K562 (cell line): Measurements from ENCODE around the gene PDRG1.

ENCODE experiments used
- BRCA1 ChIP-seq, 2 experiments: fragments of 450-650 bp in 1 of 2; sonication (generic) in 1 of 2; formaldehyde crosslinking in 1 of 2; IDR thresholded peaks; 2 replicates each; pipeline versions ENCODE4 v1.5.0 to v1.6.1; 2017 to 2020; ENCODE audit warnings: mild to moderate bottlenecking in 1 of 2, missing genetic modification reagents in 1 of 2
- CTCF ChIP-seq, 3 experiments: IDR thresholded peaks in 2 of 3; conservative IDR thresholded peaks in 1 of 3; 2 replicates each; pipeline ENCODE4 v1.5.1; 2011 to 2012; ENCODE audit warnings: low read length in 3 of 3, mild to moderate bottlenecking in 3 of 3, control low read depth in 2 of 3, improper control_type of control experiment in 1 of 3, inconsistent platforms in 1 of 3, low read depth in 1 of 3, mixed read lengths in 1 of 3, moderate library complexity in 1 of 3; ENCODE audit not compliant: insufficient read depth in 2 of 3
- FOXM1 ChIP-seq, 2 experiments: fragments of 450-650 bp in 1 of 2; sonication (generic) in 1 of 2; formaldehyde crosslinking in 1 of 2; IDR thresholded peaks; 2 replicates each; pipeline versions ENCODE4 v1.6.1 to v1.9.0; 2017 to 2022; ENCODE audit warnings: low read depth in 2 of 2, mild to moderate bottlenecking in 2 of 2, missing genetic modification reagents in 1 of 2, moderate library complexity in 1 of 2
- HCFC1 ChIP-seq: IDR thresholded peaks from 2 replicates; pipeline ENCODE4 v1.6.1; 2012; ENCODE audit warnings: low read depth, low read length, improper control_type of control experiment
- JUN ChIP-seq, 2 experiments: sonication (generic) in 1 of 2; formaldehyde crosslinking in 1 of 2; IDR thresholded peaks; 2 replicates each; pipeline versions ENCODE4 v1.6.1 to v1.8.0; 2012 to 2022; ENCODE audit warnings: borderline replicate concordance in 2 of 2, mild to moderate bottlenecking in 2 of 2, improper control_type of control experiment in 1 of 2, low read depth in 1 of 2, low read length in 1 of 2, missing genetic modification reagents in 1 of 2
- YBX1 ChIP-seq: fragments of 450-650 bp; IDR thresholded peaks from 2 replicates; pipeline ENCODE4 v1.7.1; 2016; ENCODE audit warnings: mild to moderate bottlenecking

- no peak for TF ChIP-seq JUN (IDR thresholded peaks at IDR 0.05; ENCODE audit: borderline replicate concordance, low read depth, low read length)
- TF ChIP-seq JUN (CRISPR knock-in tag; IDR thresholded peaks at IDR 0.05; ENCODE audit: borderline replicate concordance), result no peak
- no peak for TF ChIP-seq FOXM1 (IDR thresholded peaks at IDR 0.05; ENCODE audit: low read depth)
- no peak for TF ChIP-seq FOXM1 (CRISPR knock-in tag; IDR thresholded peaks at IDR 0.05; ENCODE audit: low read depth)
- no peak for TF ChIP-seq BRCA1 (IDR thresholded peaks at IDR 0.05)
- no peak for TF ChIP-seq BRCA1 (CRISPR knock-in tag; IDR thresholded peaks at IDR 0.05)
- no peak for TF ChIP-seq CTCF (IDR thresholded peaks at IDR 0.05 in 2 of 3, conservative IDR thresholded peaks at IDR 0.05 in 1 of 3; ENCODE audit: insufficient read depth in 2 of 3, low read depth in 1 of 3, low read length in 3 of 3)
- no peak for TF ChIP-seq YBX1
- TF ChIP-seq HCFC1, result no peak
These were observed 29.7 kb downstream of the PDRG1 start for GRCh38 chr20:31922181-31922580.
